Measurements from ENCODE around the gene RALGAPA2. TPM values are rescaled to one million over a fixed set of nuclear protein-coding genes. Genes with fewer than 3 reads are reported as not detected.

Gene RALGAPA2
- total RNA-seq, 1 donor from 2014 or later: 30.3 TPM

DNA sequence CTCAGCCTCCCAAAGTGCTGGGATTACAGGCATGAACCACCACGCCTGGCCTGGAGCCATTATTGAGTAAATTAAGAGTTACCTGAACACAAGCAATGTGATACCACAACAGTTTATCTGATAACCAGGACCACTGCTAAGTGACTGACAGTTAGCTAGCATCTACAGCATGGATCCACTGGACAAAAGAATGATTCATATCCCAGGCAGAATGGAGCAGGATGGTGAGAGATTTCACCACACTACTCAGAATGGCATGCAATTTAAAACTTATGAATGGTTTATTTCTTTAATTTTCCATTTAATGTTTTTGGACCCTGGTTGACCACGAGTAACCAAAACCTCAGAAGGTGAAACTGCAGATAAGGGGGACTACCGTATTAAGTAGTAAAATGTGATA, 48.6 kb downstream of the RALGAPA2 start:
- no peaks in the 10 kb centered on the region for H3K36me3 Mint-ChIP-seq (ENCODE audit: low read depth, unreplicated experiment)
- no peak overlapping the region for H3K27ac Mint-ChIP-seq (ENCODE audit: unreplicated experiment)
- no peaks in the 10 kb centered on the region for H3K27me3 Mint-ChIP-seq (ENCODE audit: unreplicated experiment)
- H3K4me3 Mint-ChIP-seq (ENCODE audit: unreplicated experiment): no peak overlapping the region
- no peaks in the 10 kb centered on the region for H3K9me3 Mint-ChIP-seq (ENCODE audit: unreplicated experiment)
- no peak for DNase-seq (ENCODE audit: low spot score)
- peaks cover 30% of the 10 kb centered on the region for H3K4me1 Mint-ChIP-seq (ENCODE audit: unreplicated experiment)
- TF ChIP-seq, protein P1, sequence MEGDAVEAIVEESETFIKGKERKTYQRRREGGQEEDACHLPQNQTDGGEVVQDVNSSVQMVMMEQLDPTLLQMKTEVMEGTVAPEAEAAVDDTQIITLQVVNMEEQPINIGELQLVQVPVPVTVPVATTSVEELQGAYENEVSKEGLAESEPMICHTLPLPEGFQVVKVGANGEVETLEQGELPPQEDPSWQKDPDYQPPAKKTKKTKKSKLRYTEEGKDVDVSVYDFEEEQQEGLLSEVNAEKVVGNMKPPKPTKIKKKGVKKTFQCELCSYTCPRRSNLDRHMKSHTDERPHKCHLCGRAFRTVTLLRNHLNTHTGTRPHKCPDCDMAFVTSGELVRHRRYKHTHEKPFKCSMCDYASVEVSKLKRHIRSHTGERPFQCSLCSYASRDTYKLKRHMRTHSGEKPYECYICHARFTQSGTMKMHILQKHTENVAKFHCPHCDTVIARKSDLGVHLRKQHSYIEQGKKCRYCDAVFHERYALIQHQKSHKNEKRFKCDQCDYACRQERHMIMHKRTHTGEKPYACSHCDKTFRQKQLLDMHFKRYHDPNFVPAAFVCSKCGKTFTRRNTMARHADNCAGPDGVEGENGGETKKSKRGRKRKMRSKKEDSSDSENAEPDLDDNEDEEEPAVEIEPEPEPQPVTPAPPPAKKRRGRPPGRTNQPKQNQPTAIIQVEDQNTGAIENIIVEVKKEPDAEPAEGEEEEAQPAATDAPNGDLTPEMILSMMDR (IDR thresholded peaks at IDR 0.05; ENCODE audit: unreplicated experiment): no peak

GRCh38 chr20:20658871-20659431, 53.5 kb downstream of the RALGAPA2 start:
- no peak for DNase-seq (ENCODE audit: low spot score)
- Mint-ChIP-seq H3K4me3 (ENCODE audit: unreplicated experiment) (no peak overlapping the region), H3K36me3 (ENCODE audit: low read depth, unreplicated experiment) (no peaks in the 10 kb centered on the region), H3K27me3 (ENCODE audit: unreplicated experiment) (peaks cover 2% of the 10 kb centered on the region), H3K9me3 (ENCODE audit: unreplicated experiment) (no peaks in the 10 kb centered on the region), H3K27ac (ENCODE audit: unreplicated experiment) (no peak overlapping the region), H3K4me1 (ENCODE audit: unreplicated experiment) (no peaks in the 10 kb centered on the region)
- TF ChIP-seq, protein P1 (IDR thresholded peaks at IDR 0.05; ENCODE audit: unreplicated experiment): no peak

GRCh38 chr20:20658123-20658522, 54.3 kb downstream of the RALGAPA2 start:
- no peak for DNase-seq (ENCODE audit: low spot score)
- Mint-ChIP-seq H3K9me3 (ENCODE audit: unreplicated experiment) (no peaks in the 10 kb centered on the region), H3K4me1 (ENCODE audit: unreplicated experiment) (no peaks in the 10 kb centered on the region), H3K4me3 (ENCODE audit: unreplicated experiment) (no peak overlapping the region), H3K36me3 (ENCODE audit: low read depth, unreplicated experiment) (no peaks in the 10 kb centered on the region), H3K27ac (ENCODE audit: unreplicated experiment) (no peak overlapping the region), H3K27me3 (ENCODE audit: unreplicated experiment) (peaks cover 2% of the 10 kb centered on the region)
- TF ChIP-seq, protein P1 (IDR thresholded peaks at IDR 0.05; ENCODE audit: unreplicated experiment): no peak

GRCh38 chr20:20657092-20657491, 55.4 kb downstream of the RALGAPA2 start:
- no peak overlapping the region for H3K4me3 Mint-ChIP-seq (ENCODE audit: unreplicated experiment)
- DNase-seq (ENCODE audit: low spot score): no peak
- H3K36me3 Mint-ChIP-seq (ENCODE audit: low read depth, unreplicated experiment): no peaks in the 10 kb centered on the region
- no peaks in the 10 kb centered on the region for H3K4me1 Mint-ChIP-seq (ENCODE audit: unreplicated experiment)
- TF ChIP-seq, protein P1 (IDR thresholded peaks at IDR 0.05; ENCODE audit: unreplicated experiment): no peak
- no peaks in the 10 kb centered on the region for H3K9me3 Mint-ChIP-seq (ENCODE audit: unreplicated experiment)
- H3K27me3 Mint-ChIP-seq (ENCODE audit: unreplicated experiment): peaks cover 2% of the 10 kb centered on the region
- no peak overlapping the region for H3K27ac Mint-ChIP-seq (ENCODE audit: unreplicated experiment)

GRCh38 chr20:20655883-20656282, 56.6 kb downstream of the RALGAPA2 start:
- Mint-ChIP-seq H3K27ac (ENCODE audit: unreplicated experiment) (no peak overlapping the region), H3K4me3 (ENCODE audit: unreplicated experiment) (no peak overlapping the region), H3K9me3 (ENCODE audit: unreplicated experiment) (no peaks in the 10 kb centered on the region), H3K36me3 (ENCODE audit: low read depth, unreplicated experiment) (no peaks in the 10 kb centered on the region), H3K27me3 (ENCODE audit: unreplicated experiment) (peaks cover 2% of the 10 kb centered on the region), H3K4me1 (ENCODE audit: unreplicated experiment) (no peaks in the 10 kb centered on the region)
- TF ChIP-seq, protein P1 (IDR thresholded peaks at IDR 0.05; ENCODE audit: unreplicated experiment): no peak
- no peak for DNase-seq (ENCODE audit: low spot score)
